Peyer's patch (tissue), 4 donors: ENCODE measurements around the gene FBXW7.

ENCODE experiments used
- POLR2A ChIP-seq, 2 donors: fragments of 450-650 bp; IDR thresholded peaks; one replicate each; pipeline ENCODE4 v1.5.1; 2017; ENCODE audit warnings: antibody characterized with exemption in 2 of 2, mild to moderate bottlenecking in 2 of 2, moderate library complexity in 2 of 2
- TF ChIP-seq, protein P1 (sequence below), 6 experiments: fragments of 450-650 bp in 4 of 6; fragments of 200-600 bp in 2 of 6; sonication (generic) in 1 of 6; IDR thresholded peaks; one replicate each; pipeline ENCODE4 v1.5.1; 2017 to 2019; ENCODE audit warnings: antibody characterized with exemption in 6 of 6, mild to moderate bottlenecking in 3 of 6, moderate library complexity in 1 of 6

GRCh38 chr4:152462695-152463094 lies 73.2 kb downstream of the FBXW7 start:
- TF ChIP-seq, protein P1, sequence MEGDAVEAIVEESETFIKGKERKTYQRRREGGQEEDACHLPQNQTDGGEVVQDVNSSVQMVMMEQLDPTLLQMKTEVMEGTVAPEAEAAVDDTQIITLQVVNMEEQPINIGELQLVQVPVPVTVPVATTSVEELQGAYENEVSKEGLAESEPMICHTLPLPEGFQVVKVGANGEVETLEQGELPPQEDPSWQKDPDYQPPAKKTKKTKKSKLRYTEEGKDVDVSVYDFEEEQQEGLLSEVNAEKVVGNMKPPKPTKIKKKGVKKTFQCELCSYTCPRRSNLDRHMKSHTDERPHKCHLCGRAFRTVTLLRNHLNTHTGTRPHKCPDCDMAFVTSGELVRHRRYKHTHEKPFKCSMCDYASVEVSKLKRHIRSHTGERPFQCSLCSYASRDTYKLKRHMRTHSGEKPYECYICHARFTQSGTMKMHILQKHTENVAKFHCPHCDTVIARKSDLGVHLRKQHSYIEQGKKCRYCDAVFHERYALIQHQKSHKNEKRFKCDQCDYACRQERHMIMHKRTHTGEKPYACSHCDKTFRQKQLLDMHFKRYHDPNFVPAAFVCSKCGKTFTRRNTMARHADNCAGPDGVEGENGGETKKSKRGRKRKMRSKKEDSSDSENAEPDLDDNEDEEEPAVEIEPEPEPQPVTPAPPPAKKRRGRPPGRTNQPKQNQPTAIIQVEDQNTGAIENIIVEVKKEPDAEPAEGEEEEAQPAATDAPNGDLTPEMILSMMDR (IDR thresholded peaks at IDR 0.05): no peak
- TF ChIP-seq POLR2A (IDR thresholded peaks at IDR 0.05): no peak
